ENCODE measurements around the gene RFXANK. TPM values are rescaled to one million over a fixed set of nuclear protein-coding genes. Genes with fewer than 3 reads are reported as not detected.

Gene RFXANK
- total and polyA plus RNA-seq, 4 donors, result 8.9 to 27.8 (median 19.0) TPM

GRCh38 chr19:19204181-19204580 is 12.1 kb downstream of the RFXANK start:
- H3K9ac ChIP-seq (ENCODE audit: low read depth in 1 of 2, low read length in 2 of 2), result no peak overlapping the region
- WGBS, result 78% methylated on average over 13 of the region's 13 CpGs
- H3K4me3 ChIP-seq (ENCODE audit: low read depth in 1 of 3, low read length in 3 of 3), result no peak overlapping the region
- no peak overlapping the region for H3K27ac ChIP-seq (ENCODE audit: low read depth in 1 of 2, low read length in 2 of 2)
- peaks cover 0 to 7% (median 3%) of the 10 kb centered on the region in 4 donors for H3K36me3 ChIP-seq (ENCODE audit: control insufficient read depth in 4 of 4, insufficient read depth in 3 of 4, low read depth in 1 of 4, low read length in 3 of 4)
- DNase-seq (ENCODE audit: low spot score), result no peak
- TF ChIP-seq TAF1 (conservative IDR thresholded peaks at IDR 0.05) (no peak), JUND (IDR thresholded peaks at IDR 0.05) (no peak), MAX (IDR thresholded peaks at IDR 0.05) (no peak)
- no peaks in the 10 kb centered on the region for H3K27me3 ChIP-seq (ENCODE audit: control insufficient read depth in 4 of 4, insufficient read depth in 4 of 4, low read length in 3 of 4)
- H3K4me1 ChIP-seq (ENCODE audit: control insufficient read depth in 4 of 4, insufficient read depth in 4 of 4, low read length in 3 of 4), result peaks cover 2 to 13% (median 9%) of the 10 kb centered on the region in 4 donors
- H3K9me3 ChIP-seq (ENCODE audit: control insufficient read depth in 4 of 4, low read length in 3 of 4), result no peaks in the 10 kb centered on the region

- WGBS, result 55% methylated on average over 14 of the region's 14 CpGs
- no peaks in the 10 kb centered on the region for H3K36me3 ChIP-seq (ENCODE audit: control insufficient read depth in 4 of 4, insufficient read depth in 3 of 4, low read depth in 1 of 4, low read length in 3 of 4)
- no peak for DNase-seq (ENCODE audit: low spot score)
- no peak overlapping the region for H3K9ac ChIP-seq (ENCODE audit: low read depth in 1 of 2, low read length in 2 of 2)
- H3K4me1 ChIP-seq (ENCODE audit: control insufficient read depth in 4 of 4, insufficient read depth in 4 of 4, low read length in 3 of 4), result peaks cover 2 to 13% (median 9%) of the 10 kb centered on the region in 4 donors
- no peaks in the 10 kb centered on the region for H3K27me3 ChIP-seq (ENCODE audit: control insufficient read depth in 4 of 4, insufficient read depth in 4 of 4, low read length in 3 of 4)
- H3K27ac ChIP-seq (ENCODE audit: low read depth in 1 of 2, low read length in 2 of 2), result no peak overlapping the region
- no peaks in the 10 kb centered on the region for H3K9me3 ChIP-seq (ENCODE audit: control insufficient read depth in 4 of 4, low read length in 3 of 4)
- no peak overlapping the region for H3K4me3 ChIP-seq (ENCODE audit: low read depth in 1 of 3, low read length in 3 of 3)
- TF ChIP-seq NR2F2 (IDR thresholded peaks at IDR 0.05) (no peak), ATF3 (IDR thresholded peaks at IDR 0.05) (no peak)
- TF ChIP-seq, protein P1, sequence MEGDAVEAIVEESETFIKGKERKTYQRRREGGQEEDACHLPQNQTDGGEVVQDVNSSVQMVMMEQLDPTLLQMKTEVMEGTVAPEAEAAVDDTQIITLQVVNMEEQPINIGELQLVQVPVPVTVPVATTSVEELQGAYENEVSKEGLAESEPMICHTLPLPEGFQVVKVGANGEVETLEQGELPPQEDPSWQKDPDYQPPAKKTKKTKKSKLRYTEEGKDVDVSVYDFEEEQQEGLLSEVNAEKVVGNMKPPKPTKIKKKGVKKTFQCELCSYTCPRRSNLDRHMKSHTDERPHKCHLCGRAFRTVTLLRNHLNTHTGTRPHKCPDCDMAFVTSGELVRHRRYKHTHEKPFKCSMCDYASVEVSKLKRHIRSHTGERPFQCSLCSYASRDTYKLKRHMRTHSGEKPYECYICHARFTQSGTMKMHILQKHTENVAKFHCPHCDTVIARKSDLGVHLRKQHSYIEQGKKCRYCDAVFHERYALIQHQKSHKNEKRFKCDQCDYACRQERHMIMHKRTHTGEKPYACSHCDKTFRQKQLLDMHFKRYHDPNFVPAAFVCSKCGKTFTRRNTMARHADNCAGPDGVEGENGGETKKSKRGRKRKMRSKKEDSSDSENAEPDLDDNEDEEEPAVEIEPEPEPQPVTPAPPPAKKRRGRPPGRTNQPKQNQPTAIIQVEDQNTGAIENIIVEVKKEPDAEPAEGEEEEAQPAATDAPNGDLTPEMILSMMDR (IDR thresholded peaks at IDR 0.05; ENCODE audit: low read depth, low read length, missing input control), result no peak
Observed at GRCh38 chr19:19205416-19206410, 13.7 kb downstream of the RFXANK start.

GRCh38 chr19:19206938-19207337 is 14.9 kb downstream of the RFXANK start:
- Histone ChIP-seq H3K27me3 (ENCODE audit: control insufficient read depth in 4 of 4, insufficient read depth in 4 of 4, low read length in 3 of 4) (peaks cover 0 to 3% (median 0%) of the 10 kb centered on the region in 4 donors), H3K27ac (ENCODE audit: low read depth in 1 of 2, low read length in 2 of 2) (no peak overlapping the region), H3K4me3 (ENCODE audit: low read depth in 1 of 3, low read length in 3 of 3) (no peak overlapping the region), H3K9me3 (ENCODE audit: control insufficient read depth in 4 of 4, low read length in 3 of 4) (no peaks in the 10 kb centered on the region), H3K36me3 (ENCODE audit: control insufficient read depth in 4 of 4, insufficient read depth in 3 of 4, low read depth in 1 of 4, low read length in 3 of 4) (no peaks in the 10 kb centered on the region), H3K4me1 (ENCODE audit: control insufficient read depth in 4 of 4, insufficient read depth in 4 of 4, low read length in 3 of 4) (peaks cover 2 to 13% (median 9%) of the 10 kb centered on the region in 4 donors), H3K9ac (ENCODE audit: low read depth in 1 of 2, low read length in 2 of 2) (no peak overlapping the region)
- DNase-seq (ENCODE audit: low spot score), result no peak
- 67% methylated on average over 5 of the region's 5 CpGs for WGBS
- TF ChIP-seq ATF3 (IDR thresholded peaks at IDR 0.05) (no peak), RXRA (IDR thresholded peaks at IDR 0.05) (no peak), GABPA (IDR thresholded peaks at IDR 0.05 in 1 of 2, conservative IDR thresholded peaks at IDR 0.05 in 1 of 2) (no peak), HNF4A (conservative IDR thresholded peaks at IDR 0.05) (no peak), MAX (IDR thresholded peaks at IDR 0.05) (no peak), FOXA2 (IDR thresholded peaks at IDR 0.05) (no peak), EGR1 (IDR thresholded peaks at IDR 0.05; ENCODE audit: low read depth in 2 of 2) (no peak), JUND (IDR thresholded peaks at IDR 0.05) (no peak), RAD21 (IDR thresholded peaks at IDR 0.05) (no peak), YY1 (IDR thresholded peaks at IDR 0.05) (no peak), HNF4G (IDR thresholded peaks at IDR 0.05) (no peak)
- TF ChIP-seq, protein P2, sequence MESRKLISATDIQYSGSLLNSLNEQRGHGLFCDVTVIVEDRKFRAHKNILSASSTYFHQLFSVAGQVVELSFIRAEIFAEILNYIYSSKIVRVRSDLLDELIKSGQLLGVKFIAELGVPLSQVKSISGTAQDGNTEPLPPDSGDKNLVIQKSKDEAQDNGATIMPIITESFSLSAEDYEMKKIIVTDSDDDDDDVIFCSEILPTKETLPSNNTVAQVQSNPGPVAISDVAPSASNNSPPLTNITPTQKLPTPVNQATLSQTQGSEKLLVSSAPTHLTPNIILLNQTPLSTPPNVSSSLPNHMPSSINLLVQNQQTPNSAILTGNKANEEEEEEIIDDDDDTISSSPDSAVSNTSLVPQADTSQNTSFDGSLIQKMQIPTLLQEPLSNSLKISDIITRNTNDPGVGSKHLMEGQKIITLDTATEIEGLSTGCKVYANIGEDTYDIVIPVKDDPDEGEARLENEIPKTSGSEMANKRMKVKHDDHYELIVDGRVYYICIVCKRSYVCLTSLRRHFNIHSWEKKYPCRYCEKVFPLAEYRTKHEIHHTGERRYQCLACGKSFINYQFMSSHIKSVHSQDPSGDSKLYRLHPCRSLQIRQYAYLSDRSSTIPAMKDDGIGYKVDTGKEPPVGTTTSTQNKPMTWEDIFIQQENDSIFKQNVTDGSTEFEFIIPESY (IDR thresholded peaks at IDR 0.05), result no peak
- TF ChIP-seq, protein P3, sequence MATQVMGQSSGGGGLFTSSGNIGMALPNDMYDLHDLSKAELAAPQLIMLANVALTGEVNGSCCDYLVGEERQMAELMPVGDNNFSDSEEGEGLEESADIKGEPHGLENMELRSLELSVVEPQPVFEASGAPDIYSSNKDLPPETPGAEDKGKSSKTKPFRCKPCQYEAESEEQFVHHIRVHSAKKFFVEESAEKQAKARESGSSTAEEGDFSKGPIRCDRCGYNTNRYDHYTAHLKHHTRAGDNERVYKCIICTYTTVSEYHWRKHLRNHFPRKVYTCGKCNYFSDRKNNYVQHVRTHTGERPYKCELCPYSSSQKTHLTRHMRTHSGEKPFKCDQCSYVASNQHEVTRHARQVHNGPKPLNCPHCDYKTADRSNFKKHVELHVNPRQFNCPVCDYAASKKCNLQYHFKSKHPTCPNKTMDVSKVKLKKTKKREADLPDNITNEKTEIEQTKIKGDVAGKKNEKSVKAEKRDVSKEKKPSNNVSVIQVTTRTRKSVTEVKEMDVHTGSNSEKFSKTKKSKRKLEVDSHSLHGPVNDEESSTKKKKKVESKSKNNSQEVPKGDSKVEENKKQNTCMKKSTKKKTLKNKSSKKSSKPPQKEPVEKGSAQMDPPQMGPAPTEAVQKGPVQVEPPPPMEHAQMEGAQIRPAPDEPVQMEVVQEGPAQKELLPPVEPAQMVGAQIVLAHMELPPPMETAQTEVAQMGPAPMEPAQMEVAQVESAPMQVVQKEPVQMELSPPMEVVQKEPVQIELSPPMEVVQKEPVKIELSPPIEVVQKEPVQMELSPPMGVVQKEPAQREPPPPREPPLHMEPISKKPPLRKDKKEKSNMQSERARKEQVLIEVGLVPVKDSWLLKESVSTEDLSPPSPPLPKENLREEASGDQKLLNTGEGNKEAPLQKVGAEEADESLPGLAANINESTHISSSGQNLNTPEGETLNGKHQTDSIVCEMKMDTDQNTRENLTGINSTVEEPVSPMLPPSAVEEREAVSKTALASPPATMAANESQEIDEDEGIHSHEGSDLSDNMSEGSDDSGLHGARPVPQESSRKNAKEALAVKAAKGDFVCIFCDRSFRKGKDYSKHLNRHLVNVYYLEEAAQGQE (IDR thresholded peaks at IDR 0.05), result no peak
